ENCODE measurements around the gene PRKCD. TPM values are rescaled to one million over a fixed set of nuclear protein-coding genes. Genes with fewer than 3 reads are reported as not detected.

PRKCD gene
- total and polyA plus RNA-seq, 11 donors = 5.3 to 44.5 (median 11.6) TPM

GRCh38 chr3:53126601-53127000, 34.4 kb upstream of the PRKCD start:
- Histone ChIP-seq H3K36me3 (peaks cover 0 to 55% (median 46%) of the 10 kb centered on the region in 9 donors), H3K4me1 (peaks cover 0 to 41% (median 21%) of the 10 kb centered on the region in 12 donors), H3K27me3 (no peaks in the 10 kb centered on the region), H3K4me3 (no peak overlapping the region), H3K27ac (no peak overlapping the region), H3K9me3 (no peaks in the 10 kb centered on the region)
- WGBS, 4 donors = 84 to 92% (median 87%) methylated on average over 2 of the region's 2 CpGs
- ATAC-seq (no peak), DNase-seq (no peak)
- TF ChIP-seq, protein P1, sequence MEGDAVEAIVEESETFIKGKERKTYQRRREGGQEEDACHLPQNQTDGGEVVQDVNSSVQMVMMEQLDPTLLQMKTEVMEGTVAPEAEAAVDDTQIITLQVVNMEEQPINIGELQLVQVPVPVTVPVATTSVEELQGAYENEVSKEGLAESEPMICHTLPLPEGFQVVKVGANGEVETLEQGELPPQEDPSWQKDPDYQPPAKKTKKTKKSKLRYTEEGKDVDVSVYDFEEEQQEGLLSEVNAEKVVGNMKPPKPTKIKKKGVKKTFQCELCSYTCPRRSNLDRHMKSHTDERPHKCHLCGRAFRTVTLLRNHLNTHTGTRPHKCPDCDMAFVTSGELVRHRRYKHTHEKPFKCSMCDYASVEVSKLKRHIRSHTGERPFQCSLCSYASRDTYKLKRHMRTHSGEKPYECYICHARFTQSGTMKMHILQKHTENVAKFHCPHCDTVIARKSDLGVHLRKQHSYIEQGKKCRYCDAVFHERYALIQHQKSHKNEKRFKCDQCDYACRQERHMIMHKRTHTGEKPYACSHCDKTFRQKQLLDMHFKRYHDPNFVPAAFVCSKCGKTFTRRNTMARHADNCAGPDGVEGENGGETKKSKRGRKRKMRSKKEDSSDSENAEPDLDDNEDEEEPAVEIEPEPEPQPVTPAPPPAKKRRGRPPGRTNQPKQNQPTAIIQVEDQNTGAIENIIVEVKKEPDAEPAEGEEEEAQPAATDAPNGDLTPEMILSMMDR (IDR thresholded peaks at IDR 0.05) = no peak
- no peak for TF ChIP-seq POLR2A (IDR thresholded peaks at IDR 0.05)
- intact Hi-C loops (cut with DNase I) = loop anchor here in 3 of 10 donors (5.0 to 10.0 kb wide), 2 partner anchors 36 to 218 kb away; partner anchors contain the start of genes PRKCD (in 2 of the 3) and DCP1A (in 1 of the 3)

GRCh38 chr3:53129344-53129743, 31.7 kb upstream of the PRKCD start:
- Histone ChIP-seq H3K9me3 (no peaks in the 10 kb centered on the region), H3K36me3 (peaks cover 0 to 28% (median 19%) of the 10 kb centered on the region in 9 donors), H3K27me3 (no peaks in the 10 kb centered on the region), H3K4me1 (peaks cover 0 to 34% (median 20%) of the 10 kb centered on the region in 12 donors), H3K27ac (peak overlapping the region in 7 of 12 donors; percentile 87 to 96 (median 92)), H3K4me3 (peak overlapping the region in 11 of 12 donors; percentile 74 to 99 (median 84))
- intact Hi-C loops (cut with DNase I) = loop anchor here in 3 of 10 donors (5.0 to 10.0 kb wide), 2 partner anchors 33 to 215 kb away; partner anchors contain the start of genes PRKCD (in 2 of the 3) and DCP1A (in 1 of the 3)
- ATAC-seq (no peak), DNase-seq (no peak)
- TF ChIP-seq, protein P1 (IDR thresholded peaks at IDR 0.05) = no peak
- no peak for TF ChIP-seq POLR2A (IDR thresholded peaks at IDR 0.05)
- WGBS, 4 donors = 35 to 49% (median 39%) methylated on average over 3 of the region's 3 CpGs

GRCh38 chr3:53130179-53131061, 30.6 kb upstream of the PRKCD start, which contains the start of gene RFT1:
Gene RFT1 (minus strand): TSS chr3:53130435. CDS start chr3:53130400, 35 bp downstream.
- peak; percentile 96 to 99 (median 97) for ATAC-seq
- Histone ChIP-seq H3K27ac (peak within 1 kb of the TSS; percentile 71 to 96 (median 92)), H3K4me1 (peaks cover 0 to 36% (median 21%) of the 10 kb centered on the region in 12 donors), H3K36me3 (peaks cover 0 to 17% (median 8%) of the 10 kb centered on the region in 9 donors), H3K4me3 (peak within 1 kb of the TSS; percentile 74 to 99 (median 84)), H3K9me3 (no peaks in the 10 kb centered on the region), H3K27me3 (no peaks in the 10 kb centered on the region)
- TF ChIP-seq, protein P1 (IDR thresholded peaks at IDR 0.05) = peak in 5 of 12 donors; percentile 6 to 40 (median 21)
- TF ChIP-seq POLR2A (IDR thresholded peaks at IDR 0.05) = peak in 1 of 2 donors; percentile 67
- DNase-seq = peak; percentile 98 to 100 (median 99)
- 3 to 6% (median 3%) methylated on average over 23 to 41 of the region's 41 CpGs for WGBS, 4 donors
- intact Hi-C loops (cut with DNase I) = loop anchor here in 9 of 10 donors (2.0 to 5.0 kb wide), 3 partner anchors 28 to 67 kb away; partner anchors contain the start of gene PRKCD (in 2 of the 9)
